Mammary epithelial cell (primary cell): ENCODE data around the gene HNRNPM.

ENCODE experiments used
- CTCF ChIP-seq, 2 donors: IDR thresholded peaks in 1 of 2; conservative IDR thresholded peaks in 1 of 2; 2 replicates each; pipeline ENCODE4 v1.5.1; 2011 to 2012; ENCODE audit warnings: inconsistent platforms in 2 of 2, low read length in 2 of 2, mild to moderate bottlenecking in 2 of 2, control low read depth in 1 of 2, low read depth in 1 of 2; ENCODE audit not compliant: insufficient read depth in 1 of 2; ENCODE audit errors: extremely low read depth in 1 of 2
- EZH2 ChIP-seq: IDR thresholded peaks from 2 replicates; pipeline ENCODE4 v1.6.1; 2012; ENCODE audit warnings: low read length, inconsistent platforms, borderline replicate concordance

DNA sequence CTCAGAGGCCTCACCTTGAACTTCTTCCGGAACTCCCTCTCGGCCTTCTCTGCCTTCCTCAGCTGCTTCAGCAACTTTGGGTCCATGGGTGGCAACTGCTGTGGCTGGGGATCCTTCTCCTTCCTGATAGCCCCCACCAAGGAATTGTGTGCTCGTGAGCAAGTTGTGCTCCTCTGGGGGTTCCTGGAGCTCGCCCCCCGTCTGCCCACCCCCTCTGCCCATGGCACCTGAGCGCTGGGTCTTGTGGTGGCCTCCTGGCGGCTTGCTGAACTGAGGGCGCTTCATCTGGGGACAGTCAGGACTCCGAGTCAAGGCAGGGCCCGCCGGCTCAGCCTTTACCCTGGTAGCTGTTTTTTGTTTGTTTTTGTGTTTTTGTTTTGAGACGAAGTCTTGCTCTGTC lies 46.1 kb downstream of the HNRNPM start:
- no peak for TF ChIP-seq CTCF (conservative IDR thresholded peaks at IDR 0.05 in 1 of 2, IDR thresholded peaks at IDR 0.05 in 1 of 2; ENCODE audit: extremely low read depth in 1 of 2, insufficient read depth in 1 of 2, low read depth in 1 of 2, low read length in 2 of 2)
- TF ChIP-seq EZH2 = no peak
